Activated CD4-positive, CD25-positive, alpha-beta regulatory T cell (primary cell): ENCODE measurements around the gene RUSC1.
"Not testable (repeated sequence)": the region's sequence is repeated elsewhere in the genome, so short reads cannot be mapped to it uniquely, and the experiment has no call there.

Source experiments
- DNase-seq, 4 experiments: peaks; one replicate each; lab custom pipeline; 2025; lab: John Stamatoyannopoulos, UW

Gene RUSC1

GRCh38 chr1:155320661-155321617 lies at the start of gene RUSC1:
Gene RUSC1 (plus strand): TSS chr1:155320894. CDS start chr1:155321774, 880 bp downstream.
- peak in 3 of 4 experiments; percentile 39 to 45 (median 40) for DNase-seq

- peak in 2 of 4 experiments; percentile 47 to 55 for DNase-seq
Measured at GRCh38 chr1:155272466-155273342, 48.0 kb upstream of the RUSC1 start.

GRCh38 chr1:155273343-155274245 lies 47.1 kb upstream of the RUSC1 start, which contains the start of gene CLK2:
Gene CLK2 (minus strand): TSS chr1:155273504. CDS start chr1:155270977, 2,527 bp downstream.
- peak; percentile 88 to 95 (median 92) for DNase-seq

DNA sequence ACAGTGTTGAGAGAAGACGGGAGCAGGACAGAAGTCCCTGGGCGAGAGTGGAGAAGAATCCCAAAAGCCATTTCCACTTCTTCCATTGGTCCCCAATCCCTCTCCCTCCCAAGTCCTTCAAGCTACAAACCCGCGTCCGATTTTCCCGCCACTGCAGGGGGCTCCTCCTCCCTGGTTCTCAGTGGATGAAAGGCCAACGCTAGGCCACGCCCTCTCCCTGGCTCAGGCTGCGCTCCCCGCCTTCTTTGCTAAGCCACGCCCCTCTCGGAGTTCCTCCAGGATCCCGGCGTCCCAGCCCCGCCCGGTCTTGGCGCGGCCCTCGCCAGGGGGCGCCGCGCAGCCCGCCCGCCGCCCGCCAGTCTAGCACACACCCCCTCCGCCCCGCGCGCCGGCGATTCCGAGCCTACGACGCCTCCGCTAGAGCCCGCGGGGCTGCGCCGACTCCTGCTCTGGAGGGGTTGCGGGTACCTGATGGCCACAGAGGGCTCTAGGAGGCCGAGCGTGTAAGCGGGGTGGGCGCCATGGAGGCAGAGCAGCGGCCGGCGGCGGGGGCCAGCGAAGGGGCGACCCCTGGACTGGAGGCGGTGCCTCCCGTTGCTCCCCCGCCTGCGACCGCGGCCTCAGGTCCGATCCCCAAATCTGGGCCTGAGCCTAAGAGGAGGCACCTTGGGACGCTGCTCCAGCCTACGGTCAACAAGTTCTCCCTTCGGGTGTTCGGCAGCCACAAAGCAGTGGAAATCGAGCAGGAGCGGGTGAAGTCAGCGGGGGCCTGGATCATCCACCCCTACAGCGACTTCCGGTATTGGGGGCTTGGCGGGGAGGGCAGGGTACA lies 43.4 kb upstream of the RUSC1 start, which contains the start of gene HCN3:
TSS of gene HCN3 (plus strand) at position 394 of the 832 bp plus-strand sequence. CDS start at position 522, 128 bp downstream.
- DNase-seq: peak; percentile 63 to 89 (median 72)

DNA sequence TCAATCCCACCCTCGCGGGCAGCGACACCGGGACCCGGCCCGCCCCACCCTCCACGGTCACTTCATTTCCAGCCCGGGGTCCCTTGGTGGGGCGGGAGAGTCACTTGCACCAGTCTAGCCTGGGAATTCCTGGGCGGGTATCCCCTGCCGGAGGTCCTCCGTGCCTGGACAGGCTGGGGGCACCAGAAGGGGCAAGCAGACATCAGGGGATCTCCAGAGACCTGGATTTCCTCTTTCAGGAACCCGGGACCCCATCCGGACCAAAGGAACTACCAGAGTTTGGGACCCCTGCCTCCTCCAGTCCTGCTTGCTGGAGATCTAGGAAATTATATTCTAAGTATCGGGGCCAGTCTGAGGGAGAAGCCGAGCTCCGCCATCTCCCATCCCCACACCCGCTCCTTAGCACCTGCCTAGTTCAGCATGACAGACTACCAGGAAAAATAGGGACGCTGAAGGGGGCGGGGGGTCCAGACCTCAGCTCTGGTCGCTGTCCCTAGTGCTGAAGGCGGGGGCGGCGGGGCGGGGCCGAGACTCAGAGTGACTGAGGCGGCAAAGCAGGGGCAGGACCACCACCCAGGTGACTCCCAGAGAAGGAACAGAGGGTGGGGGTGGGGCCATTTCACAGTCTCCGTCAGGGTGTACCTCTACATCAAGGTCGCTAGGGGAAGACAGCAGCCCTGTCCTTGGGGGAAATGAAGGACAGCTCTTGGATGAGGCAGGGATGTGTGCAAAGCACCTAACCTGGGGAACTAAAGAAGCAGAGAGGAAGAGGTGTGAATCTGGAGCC lies 42.6 kb upstream of the RUSC1 start:
- DNase-seq: peak; percentile 42 to 57 (median 52)

DNA sequence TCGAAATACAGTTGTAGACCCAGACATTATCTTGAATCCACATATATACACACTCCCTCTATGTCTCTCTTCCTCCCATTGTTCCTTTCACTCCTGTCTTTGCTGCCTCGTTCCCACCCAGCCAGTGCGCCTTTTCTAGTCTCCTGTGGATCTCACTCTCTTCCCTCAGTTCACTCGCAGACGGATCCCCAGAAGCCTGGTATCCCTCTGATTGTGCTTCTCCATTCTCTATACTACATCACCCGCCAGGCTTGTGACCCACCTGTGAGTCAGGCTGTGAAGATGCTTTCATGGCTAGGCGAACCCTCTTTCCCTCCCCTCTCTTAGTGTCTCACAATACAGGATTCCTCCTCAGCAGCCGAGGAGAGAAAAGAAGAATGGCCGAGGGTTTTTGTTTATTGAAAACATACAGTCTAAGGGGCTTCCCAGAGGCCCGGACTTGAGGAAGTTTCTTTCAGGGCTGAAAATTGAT lies 42.0 kb upstream of the RUSC1 start:
- no peak for DNase-seq

DNA sequence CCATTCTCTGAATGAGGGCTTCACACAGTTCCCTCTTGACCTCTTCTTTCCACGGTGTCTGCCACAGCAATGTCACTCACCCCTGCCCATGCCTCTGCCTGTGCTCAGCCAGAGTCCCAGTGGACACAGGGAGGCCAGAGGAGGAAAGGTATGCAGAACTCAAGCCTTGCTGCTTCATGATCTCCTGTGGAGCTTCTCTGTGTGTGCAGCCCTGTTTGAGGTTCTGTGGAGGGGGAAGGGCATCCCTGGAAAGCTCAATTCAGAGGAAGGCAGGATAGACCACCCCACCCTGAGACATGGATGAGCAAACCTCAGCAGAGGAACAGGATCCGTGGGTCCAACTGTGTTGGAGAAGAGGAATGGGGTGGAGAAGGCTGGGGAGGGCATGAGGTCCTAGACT lies 41.4 kb upstream of the RUSC1 start:
- DNase-seq: no peak

DNA sequence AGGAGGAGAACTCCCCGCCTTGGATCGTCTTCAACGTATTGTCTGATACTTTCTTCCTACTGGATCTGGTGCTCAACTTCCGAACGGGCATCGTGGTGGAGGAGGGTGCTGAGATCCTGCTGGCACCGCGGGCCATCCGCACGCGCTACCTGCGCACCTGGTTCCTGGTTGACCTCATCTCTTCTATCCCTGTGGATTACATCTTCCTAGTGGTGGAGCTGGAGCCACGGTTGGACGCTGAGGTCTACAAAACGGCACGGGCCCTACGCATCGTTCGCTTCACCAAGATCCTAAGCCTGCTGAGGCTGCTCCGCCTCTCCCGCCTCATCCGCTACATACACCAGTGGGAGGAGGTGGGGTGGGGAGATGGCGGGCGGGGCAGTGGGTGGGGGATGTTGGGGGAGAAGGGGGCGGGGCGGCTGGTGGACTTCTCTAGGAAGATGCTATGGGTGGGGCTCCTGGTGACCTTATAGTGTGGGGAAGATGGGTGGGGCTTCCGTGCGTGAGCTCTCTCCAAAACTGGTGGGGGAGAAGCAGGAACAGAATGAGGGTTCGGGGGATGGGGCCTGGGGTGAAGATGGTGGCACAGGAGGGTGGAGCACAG lies 38.1 kb upstream of the RUSC1 start:
- DNase-seq: no peak

DNA sequence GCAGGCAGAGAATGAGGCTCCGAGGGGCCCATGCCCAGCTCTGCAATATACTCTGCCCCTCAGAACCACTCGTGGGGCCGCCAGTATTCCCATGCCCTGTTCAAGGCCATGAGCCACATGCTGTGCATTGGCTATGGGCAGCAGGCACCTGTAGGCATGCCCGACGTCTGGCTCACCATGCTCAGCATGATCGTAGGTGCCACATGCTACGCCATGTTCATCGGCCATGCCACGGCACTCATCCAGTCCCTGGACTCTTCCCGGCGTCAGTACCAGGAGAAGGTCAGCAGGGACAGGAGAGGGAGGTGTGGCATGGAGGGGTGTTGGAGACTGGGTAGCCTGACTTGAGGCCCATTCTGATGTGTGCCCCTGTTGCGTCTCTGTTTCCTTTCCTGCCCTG lies 36.2 kb upstream of the RUSC1 start:
- no peak for DNase-seq

DNA sequence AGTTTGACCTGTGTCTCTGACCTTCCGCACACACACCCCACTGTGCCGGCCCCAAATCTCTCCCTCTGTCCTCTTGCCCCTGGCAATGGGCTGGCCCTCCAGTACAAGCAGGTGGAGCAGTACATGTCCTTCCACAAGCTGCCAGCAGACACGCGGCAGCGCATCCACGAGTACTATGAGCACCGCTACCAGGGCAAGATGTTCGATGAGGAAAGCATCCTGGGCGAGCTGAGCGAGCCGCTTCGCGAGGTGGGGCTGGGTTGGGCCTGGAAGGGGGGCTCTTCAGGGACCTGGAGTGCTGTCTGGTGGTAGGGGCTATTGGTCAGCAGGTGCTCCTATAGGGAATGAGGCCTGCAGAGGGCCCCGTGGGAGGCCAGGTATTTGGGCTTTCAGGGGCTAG lies 35.6 kb upstream of the RUSC1 start:
- DNase-seq: no peak

- no peak for DNase-seq
Measured at GRCh38 chr1:155285631-155286044, 35.1 kb upstream of the RUSC1 start.

DNA sequence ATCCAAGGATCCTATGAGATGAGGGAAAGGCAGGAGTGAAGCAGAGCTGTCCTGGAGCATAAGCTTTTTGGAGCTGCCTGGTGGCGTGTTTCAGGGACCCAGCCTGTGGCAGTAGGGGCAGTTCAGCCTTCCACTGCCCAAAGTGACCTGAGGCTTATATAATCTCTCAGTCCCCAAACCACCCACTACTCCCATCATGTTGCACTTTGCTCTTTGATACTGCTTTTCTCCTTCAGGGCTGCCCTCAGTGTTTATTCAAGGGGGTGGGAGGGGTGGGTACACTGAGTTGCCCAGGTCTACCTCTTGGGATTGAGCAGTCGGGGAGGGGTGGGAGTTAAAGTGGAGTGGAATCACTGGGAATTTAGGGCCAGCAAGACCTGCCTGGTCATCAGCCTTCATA lies 34.1 kb upstream of the RUSC1 start:
- DNase-seq: no peak

GRCh38 chr1:155287987-155288543 lies 32.6 kb upstream of the RUSC1 start:
- no peak for DNase-seq

DNA sequence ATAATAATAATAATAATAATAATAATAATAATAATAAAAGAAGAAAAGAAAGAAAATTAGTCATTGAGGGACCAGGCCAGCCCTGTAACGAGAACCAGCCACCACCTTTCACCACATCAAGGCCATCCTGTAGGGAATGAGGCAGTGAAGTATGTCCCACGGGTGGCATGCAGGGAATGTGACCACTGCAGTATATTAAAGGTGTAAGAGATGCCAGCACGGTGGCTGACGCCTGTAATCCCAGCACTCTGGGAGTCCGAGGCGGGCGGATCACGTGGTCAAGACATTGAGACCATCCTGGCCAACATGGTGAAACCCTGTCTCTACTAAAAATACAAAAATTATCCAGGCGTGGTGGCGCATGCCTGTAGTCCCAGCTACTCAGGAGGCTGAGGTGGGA lies 29.7 kb upstream of the RUSC1 start:
- not testable (repeated sequence) for DNase-seq

DNA sequence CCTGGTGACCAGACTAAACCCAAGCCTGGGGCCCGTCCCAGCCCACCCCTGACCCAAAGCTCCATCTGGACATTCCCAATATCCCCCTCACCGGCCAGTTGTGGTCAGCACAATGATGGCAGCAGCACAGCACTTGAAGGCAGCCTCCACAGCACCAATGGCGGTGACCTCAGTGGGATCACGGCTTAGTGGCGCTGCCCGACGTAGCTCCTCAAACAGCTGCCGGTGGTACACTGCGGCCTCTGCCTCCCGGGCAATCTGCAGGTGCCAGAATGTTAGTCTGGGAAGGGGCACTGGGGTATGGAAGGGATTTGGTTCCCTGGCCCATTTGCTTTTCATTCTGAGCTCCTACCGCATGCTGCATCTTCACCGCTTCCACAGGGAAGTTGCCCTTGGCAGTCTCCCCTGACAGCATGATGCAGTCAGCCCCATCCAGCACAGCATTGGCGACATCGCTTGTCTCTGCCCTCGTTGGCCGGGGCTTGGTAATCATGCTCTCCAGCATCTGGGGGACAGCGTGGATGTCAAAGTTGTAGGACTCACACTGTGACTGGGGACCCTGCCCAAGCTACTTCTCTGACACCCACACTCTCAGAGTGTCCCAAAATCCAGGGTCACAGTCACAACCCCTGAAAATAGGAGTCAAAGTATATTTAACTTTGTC lies 27.5 kb upstream of the RUSC1 start:
- no peak for DNase-seq

- no peak for DNase-seq
Measured at GRCh38 chr1:155294520-155295182, 26.0 kb upstream of the RUSC1 start.

- DNase-seq: no peak
Measured at GRCh38 chr1:155295183-155295941, 25.3 kb upstream of the RUSC1 start.
